ENCODE measurements around the gene KANSL1. TPM values are rescaled to one million over a fixed set of nuclear protein-coding genes. Genes with fewer than 3 reads are reported as not detected.

Gene KANSL1
- total and polyA plus RNA-seq, 2 experiments from 2014 or later = 49.0 to 206 TPM

GRCh38 chr17:46126840-46127239 lies 66.4 kb downstream of the KANSL1 start:
- H3K4me3 ChIP-seq = no peak overlapping the region
- H3K27ac Mint-ChIP-seq = peak overlapping the region; percentile 25
- H3F3A ChIP-seq (replicated peaks; ENCODE audit: low read depth) = no peaks in the 10 kb centered on the region
- no peak overlapping the region for H3K4me3 Mint-ChIP-seq
- H2AFZ ChIP-seq = no peak overlapping the region
- H3K36me3 ChIP-seq (ENCODE audit: insufficient read depth) = no peaks in the 10 kb centered on the region
- peaks cover 74% of the 10 kb centered on the region for H3K4me1 ChIP-seq (ENCODE audit: insufficient read depth)
- H3K27me3 Mint-ChIP-seq (ENCODE audit: insufficient read depth, low read depth, poor library complexity) = peaks cover 2% of the 10 kb centered on the region
- H3K27ac ChIP-seq (ENCODE audit: low read depth) = no peak overlapping the region
- H4K20me1 ChIP-seq (replicated peaks; ENCODE audit: insufficient read depth) = peaks cover 87% of the 10 kb centered on the region
- no peaks in the 10 kb centered on the region for H3K36me3 Mint-ChIP-seq (ENCODE audit: low read depth)
- no peaks in the 10 kb centered on the region for H3K27me3 ChIP-seq (ENCODE audit: insufficient read depth)
- peaks cover 70% of the 10 kb centered on the region for H3K4me1 Mint-ChIP-seq
- no peaks in the 10 kb centered on the region for H3K9me3 Mint-ChIP-seq
- no peak for TF ChIP-seq ZNF114 (CRISPR knock-in tag; IDR thresholded peaks at IDR 0.05)
- no peak for TF ChIP-seq CREB1 (CRISPR knock-in tag; IDR thresholded peaks at IDR 0.05; ENCODE audit: low read depth)
- TF ChIP-seq EZH2 (IDR thresholded peaks at IDR 0.05; ENCODE audit: low read depth, unreplicated experiment) = no peak
- no peak for TF ChIP-seq CTCF (conservative IDR thresholded peaks at IDR 0.05; ENCODE audit: low read depth in 2 of 2)
- no peak for TF ChIP-seq EZH2phosphoT487 (IDR thresholded peaks at IDR 0.05; ENCODE audit: unreplicated experiment)
- TF ChIP-seq NANOG (IDR thresholded peaks at IDR 0.05; ENCODE audit: borderline replicate concordance) = no peak
- no peak overlapping the region for H3K4me2 ChIP-seq
- H3K79me2 ChIP-seq (replicated peaks; ENCODE audit: insufficient read depth) = peaks cover 99% of the 10 kb centered on the region
- no peaks in the 10 kb centered on the region for H3K9me2 ChIP-seq (ENCODE audit: insufficient read depth)
- no peak for DNase-seq (ENCODE audit: low spot score)
- ATAC-seq = no peak

GRCh38 chr17:46125831-46126230 lies 67.4 kb downstream of the KANSL1 start:
- peaks cover 87% of the 10 kb centered on the region for H4K20me1 ChIP-seq (replicated peaks; ENCODE audit: insufficient read depth)
- peaks cover 2% of the 10 kb centered on the region for H3K27me3 Mint-ChIP-seq (ENCODE audit: insufficient read depth, low read depth, poor library complexity)
- no peaks in the 10 kb centered on the region for H3K36me3 ChIP-seq (ENCODE audit: insufficient read depth)
- no peak for DNase-seq (ENCODE audit: low spot score)
- no peaks in the 10 kb centered on the region for H3K36me3 Mint-ChIP-seq (ENCODE audit: low read depth)
- H3K4me3 ChIP-seq = no peak overlapping the region
- H3K9me3 Mint-ChIP-seq = no peaks in the 10 kb centered on the region
- H3K79me2 ChIP-seq (replicated peaks; ENCODE audit: insufficient read depth) = peaks cover 99% of the 10 kb centered on the region
- peaks cover 74% of the 10 kb centered on the region for H3K4me1 ChIP-seq (ENCODE audit: insufficient read depth)
- no peaks in the 10 kb centered on the region for H3K27me3 ChIP-seq (ENCODE audit: insufficient read depth)
- H3K27ac ChIP-seq (ENCODE audit: low read depth) = no peak overlapping the region
- no peak overlapping the region for H3K4me3 Mint-ChIP-seq
- H3K4me2 ChIP-seq = peak overlapping the region; percentile 29; the same call in 1 of the 2 replicates
- H3K9me2 ChIP-seq (ENCODE audit: insufficient read depth) = no peaks in the 10 kb centered on the region
- ATAC-seq = no peak
- H3F3A ChIP-seq (replicated peaks; ENCODE audit: low read depth) = no peaks in the 10 kb centered on the region
- no peak overlapping the region for H2AFZ ChIP-seq
- TF ChIP-seq REST (IDR thresholded peaks at IDR 0.05; ENCODE audit: unreplicated experiment) = no peak
- no peak for TF ChIP-seq ZNF462 (CRISPR knock-in tag; IDR thresholded peaks at IDR 0.05)
- no peak for TF ChIP-seq POLR2AphosphoS5 (IDR thresholded peaks at IDR 0.05; ENCODE audit: low read depth)
- no peak for TF ChIP-seq STAT1 (IDR thresholded peaks at IDR 0.05; ENCODE audit: unreplicated experiment)
- no peak for TF ChIP-seq EZH2 (IDR thresholded peaks at IDR 0.05; ENCODE audit: low read depth, unreplicated experiment)
- H3K27ac Mint-ChIP-seq = no peak overlapping the region
- peaks cover 73% of the 10 kb centered on the region for H3K4me1 Mint-ChIP-seq
